Medulla oblongata (tissue), 1 donor: Measurements from ENCODE around the gene SPG7.

Experiments
- DNase-seq: peaks from one replicate; pipeline ENCODE4 v3.0.0-alpha.2; 2015; ENCODE audit errors: extremely low spot score

The SPG7 gene

DNA sequence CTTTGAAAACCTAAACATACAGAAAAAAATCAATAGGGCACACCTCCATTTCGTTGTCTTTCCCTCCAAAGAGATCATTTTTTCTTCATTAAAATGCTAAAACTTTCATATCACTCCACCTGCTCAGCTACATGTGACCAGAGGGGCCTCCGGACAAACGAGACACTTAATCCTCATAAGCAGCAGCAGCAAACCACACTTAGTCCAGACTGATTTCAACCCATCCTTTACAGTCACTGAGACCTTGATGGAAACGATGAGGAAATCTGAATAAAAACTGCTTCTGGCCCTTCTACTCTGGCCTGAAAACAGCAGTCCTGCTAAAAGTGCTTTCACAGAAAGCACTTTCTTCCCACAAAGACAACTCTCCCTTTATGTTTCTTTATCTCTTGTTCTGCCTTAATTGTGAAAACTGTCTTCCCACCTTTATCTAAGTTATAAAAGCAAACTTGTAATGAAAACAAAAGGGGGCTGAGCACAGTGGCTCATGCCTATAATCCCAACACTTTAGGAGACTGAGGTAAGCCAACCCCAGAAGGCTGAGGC is 22.4 kb upstream of the SPG7 start:
- no peak for DNase-seq

DNA sequence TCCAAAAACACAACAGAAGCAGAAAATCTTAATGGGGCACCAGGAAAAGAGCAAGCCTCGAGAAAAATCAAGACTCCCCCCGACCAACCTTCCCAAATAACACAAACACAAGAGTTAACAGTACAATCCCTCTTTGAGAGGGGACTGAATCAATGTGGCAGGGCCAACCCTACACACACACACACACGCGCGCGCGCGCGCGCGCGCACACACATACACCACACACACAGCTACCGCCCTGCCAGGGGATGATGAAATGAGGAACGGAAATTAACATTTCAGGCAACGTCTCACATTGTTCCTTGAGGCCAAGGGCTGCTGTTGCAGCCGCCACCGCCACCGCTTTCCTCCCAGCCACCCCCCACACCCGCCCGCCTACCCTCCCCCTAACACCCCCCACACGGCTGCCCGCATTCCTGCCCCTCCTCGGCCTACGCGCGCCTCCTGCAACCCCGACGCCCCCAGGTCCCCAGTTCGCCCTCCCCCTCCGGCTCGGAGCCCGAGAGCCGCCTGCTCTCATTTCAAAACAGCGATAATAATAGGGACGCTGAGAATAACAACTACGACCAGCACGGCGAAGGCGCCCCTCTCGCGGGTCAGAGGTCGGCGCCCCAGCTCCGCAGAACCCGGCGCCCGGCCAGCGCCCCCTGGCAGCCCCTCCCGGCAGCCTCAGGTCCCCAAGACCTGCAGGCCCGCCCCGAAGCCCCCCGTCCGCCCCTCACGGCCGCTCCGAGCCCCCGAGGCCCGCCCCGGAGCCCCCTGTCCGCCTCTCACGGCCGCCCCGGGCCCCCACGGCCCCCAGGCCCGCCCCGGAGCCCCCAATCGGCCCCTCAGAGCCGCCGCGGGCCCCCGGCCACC is 18.9 kb upstream of the SPG7 start:
- DNase-seq, result peak; percentile 86

DNA sequence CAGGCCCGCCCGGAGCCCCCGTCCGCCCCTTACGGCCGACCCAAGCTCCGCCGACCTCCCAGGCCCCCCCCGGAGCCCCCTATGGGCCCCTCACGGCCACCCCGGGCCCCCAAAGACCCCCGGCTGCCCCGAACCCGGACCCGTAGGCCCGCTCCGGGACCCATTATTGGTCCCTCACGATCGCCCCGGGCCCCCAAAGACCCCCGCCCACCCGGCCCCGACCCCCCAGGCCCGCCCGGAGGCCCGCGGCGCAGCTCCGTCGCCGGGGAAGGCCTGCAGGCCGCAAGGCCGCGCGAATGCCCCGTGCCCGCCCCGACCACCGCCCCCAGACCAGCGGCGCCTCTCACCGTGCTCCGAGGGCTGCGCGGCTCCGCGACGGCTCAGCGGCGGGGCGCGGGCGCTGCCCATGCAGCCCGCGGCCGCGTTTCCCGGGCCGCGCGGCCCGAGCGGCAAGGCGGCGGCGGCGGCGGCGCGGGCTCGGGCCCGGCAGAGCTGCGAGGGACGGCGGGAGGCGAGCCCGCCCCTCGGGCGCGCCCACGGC is 18.2 kb upstream of the SPG7 start:
- no peak for DNase-seq

DNA sequence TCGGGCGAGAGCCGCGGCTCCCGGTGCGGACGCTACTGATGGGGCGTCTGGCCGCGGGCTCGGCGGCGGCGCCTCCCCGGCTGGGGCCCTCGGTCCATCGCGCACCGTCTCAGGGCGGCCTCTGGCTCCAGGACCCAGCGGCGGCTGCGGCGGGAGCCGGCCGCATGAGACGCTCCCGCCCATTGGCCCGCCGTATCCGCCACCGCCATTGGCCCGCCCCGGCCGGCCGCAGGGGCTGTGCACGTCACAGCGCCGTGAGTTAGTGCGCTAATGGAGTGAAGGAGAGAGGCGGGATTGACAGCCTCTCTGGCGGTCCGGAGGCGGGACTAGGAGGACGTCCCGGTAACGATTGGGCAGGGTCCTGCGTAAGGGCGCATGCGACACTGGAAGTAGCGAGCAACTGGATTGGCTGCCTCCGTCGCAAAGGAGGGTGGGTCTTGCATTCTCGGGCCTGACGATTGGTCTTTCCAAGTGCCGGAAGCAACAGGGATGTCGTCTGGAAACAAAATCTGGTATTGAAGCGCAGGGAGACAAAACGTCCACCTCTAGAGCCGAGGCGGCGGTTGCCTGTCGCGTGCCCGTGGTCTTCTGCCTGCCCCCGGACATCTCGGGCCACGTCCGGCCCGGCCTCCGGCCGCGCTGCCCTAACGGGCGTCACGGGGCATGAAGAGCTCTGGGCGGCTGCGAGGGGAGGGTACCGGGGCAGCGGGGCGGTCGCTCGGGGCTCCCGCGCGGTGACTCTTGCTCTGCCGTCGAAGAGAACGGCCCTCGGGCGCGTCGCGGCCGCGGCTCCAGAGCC is 17.6 kb upstream of the SPG7 start, which contains the start of gene ANKRD11:
Gene ANKRD11, minus strand, starts transcription at position 123 of the 799 bp plus-strand sequence. CDS start 173,542 bp downstream, outside the sequence.
- DNase-seq, result peak; percentile 100

DNA sequence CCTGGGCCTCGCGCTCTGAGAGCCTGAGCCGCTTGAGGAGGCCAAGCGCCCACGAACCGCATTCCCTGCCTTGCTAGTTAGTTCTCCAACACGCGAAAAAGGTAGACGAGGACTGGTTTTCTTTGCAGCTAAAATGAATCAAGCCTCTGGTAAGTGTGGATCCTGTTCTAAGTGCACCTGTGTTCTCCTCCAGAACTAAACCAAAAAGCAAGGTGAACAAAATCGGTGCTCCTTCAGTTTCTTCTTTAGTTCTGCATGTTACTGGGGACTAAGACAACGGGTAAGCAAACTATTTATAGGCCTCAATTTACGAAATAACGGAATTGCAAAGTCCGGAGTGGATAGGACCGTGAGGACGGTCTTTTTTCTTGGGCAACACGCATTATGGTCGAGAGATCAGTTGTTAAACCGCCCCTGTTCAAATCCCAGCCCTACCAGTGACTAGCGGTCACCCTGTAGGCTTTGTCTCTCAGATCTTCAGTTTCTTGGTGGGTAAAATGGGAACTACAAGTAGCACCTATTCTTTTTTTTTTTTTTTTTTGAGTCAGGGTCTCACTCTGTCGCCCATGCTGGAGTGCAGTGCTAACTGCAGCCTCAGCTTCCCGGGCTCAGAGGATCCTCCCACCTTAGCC is 16.8 kb upstream of the SPG7 start:
- peak; percentile 29 for DNase-seq

DNA sequence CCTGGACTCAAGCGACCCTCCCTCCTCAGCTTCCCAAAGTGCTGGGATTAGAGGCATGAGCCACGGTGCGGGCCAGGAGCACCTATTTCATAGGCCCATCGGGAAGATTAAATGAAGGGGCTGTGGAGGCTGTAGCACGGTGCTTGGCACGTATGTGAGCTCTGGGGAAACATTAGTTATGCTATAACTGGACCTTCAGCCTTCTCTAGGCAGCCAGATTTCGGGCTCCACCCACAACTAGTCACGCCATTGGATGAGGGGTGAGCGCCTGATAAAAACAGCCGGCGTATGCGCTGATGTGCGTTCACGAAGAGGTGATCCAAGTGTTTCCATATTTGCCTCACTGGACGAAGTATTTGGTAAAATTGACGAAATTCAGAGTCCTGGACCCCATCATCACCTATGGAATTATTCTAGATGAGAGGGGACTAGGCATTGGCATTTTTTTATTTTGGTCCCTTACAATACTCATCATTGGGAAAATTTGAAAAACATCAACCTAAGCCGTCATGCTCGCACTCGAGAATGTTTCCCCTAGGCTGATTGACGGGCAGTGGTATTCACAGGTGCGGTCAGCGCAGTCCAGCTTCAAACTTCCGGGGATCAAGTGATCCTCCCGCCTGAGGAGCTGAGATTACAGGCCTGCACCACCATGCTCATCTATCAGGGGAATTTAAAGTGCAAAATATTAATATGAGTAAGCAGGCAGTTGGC is 16.1 kb upstream of the SPG7 start:
- no peak for DNase-seq

DNA sequence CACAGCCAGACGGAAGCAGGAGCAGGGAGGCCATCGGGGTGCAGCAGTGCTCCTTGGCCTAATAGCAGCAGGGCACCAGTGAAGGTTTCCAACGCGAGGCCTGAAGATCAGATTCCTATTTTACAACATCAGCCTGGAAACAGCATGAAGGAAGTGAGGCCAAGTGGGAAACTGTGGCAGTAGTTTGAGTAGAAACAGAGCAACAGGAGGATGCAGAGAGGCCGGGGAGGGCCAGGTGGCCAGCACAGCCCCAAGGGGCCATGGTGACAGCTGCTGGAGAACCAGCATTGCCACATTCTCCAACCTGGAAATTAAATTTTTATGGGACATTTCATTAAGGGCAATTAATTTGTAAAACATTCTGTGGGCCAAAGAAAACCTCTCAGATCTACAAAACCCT is 14.4 kb upstream of the SPG7 start:
- DNase-seq, result no peak

DNA sequence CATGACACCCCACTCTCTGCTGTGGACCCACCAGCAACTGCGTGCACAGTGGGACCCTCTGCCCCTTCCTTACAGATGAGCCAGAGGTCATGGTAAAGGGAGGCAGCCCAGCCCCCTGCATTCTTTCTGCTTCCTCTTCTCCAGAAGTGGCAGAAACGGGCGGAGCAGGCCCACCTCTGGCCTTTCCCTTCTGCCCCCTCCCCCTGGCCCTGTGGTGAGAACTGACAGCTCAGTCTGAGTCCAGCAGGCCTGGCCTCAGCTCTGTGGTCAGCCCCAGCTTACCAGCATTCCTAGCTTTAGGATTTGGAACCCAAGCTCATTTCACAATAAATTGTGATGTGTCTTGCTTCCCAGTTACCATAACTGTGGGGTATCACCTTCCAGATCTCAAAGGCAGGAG is 13.1 kb upstream of the SPG7 start:
- DNase-seq, result no peak

DNA sequence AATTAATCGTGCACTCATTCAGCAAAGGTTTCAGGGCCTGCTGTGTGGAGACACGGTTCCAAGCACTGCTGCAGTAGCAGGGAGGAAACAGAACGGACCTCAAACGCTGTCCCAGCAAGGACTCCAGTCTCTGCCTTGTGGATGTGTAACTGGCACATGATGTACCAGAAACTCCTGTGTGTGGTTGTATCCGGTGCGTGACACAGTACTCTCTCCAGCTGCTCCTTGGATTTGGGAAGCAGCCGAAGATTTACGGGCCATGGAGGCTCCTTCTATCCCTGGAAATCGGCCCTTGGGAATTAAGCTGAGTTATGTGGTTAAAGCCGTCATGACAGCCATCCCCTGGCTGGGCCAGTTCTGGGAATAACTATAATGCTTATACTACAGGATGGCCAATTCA is 9.4 kb upstream of the SPG7 start:
- no peak for DNase-seq

DNA sequence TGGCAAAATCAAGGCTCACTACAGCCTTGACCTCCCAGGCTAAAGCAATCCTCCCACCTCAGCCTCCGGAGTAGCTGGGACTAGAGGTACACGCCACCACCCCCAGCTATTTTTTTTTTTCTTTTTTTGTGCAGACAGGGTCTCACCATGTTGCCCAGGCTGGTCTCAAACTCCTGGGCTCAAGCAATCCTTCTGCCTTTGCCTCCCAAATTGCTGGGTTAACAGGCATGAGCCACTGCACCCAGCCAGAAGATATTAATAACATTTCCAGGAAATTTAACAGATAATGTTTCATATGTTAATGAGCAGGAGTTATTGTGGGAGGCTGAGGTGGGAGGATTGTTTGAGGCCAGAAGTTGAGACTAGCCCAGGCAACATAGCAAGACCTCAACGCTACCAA is 8.4 kb upstream of the SPG7 start:
- no peak for DNase-seq

DNA sequence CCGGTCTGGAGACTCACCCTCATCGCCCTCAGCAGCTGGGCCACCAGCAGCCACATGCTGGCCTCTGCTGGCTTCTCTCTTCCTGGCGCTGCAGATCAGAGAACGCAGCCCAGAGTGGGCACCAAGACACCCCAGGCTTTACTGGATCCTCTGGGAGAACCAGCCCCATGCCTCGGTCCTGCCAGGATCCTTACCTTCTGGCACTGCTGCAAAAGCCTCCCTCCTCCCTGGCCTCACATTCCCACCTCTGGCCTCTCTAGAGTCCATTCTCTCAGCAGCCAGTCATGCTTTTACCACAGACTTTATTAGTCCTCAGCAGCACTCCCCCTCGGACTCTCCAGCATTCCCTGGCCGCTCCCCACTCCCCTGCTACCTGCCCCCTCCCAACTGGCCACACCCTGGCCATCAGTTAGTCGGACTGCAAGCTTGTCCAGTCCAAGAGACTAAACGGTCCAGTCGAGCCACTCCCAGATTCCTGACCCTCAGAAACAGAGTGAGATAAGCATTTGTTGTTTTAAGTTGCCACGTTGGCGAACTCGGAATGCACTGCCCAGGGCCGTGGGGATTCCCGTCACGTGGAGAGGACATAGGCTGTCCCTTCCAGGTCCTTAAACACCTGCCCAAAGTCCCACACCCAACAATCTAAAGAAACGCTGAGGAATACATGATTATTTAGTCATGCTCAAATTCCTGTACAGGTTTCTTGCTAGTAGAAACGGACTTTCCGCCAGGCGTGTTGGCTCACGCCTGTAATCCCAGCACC is 5.9 kb upstream of the SPG7 start:
- DNase-seq, result no peak

DNA sequence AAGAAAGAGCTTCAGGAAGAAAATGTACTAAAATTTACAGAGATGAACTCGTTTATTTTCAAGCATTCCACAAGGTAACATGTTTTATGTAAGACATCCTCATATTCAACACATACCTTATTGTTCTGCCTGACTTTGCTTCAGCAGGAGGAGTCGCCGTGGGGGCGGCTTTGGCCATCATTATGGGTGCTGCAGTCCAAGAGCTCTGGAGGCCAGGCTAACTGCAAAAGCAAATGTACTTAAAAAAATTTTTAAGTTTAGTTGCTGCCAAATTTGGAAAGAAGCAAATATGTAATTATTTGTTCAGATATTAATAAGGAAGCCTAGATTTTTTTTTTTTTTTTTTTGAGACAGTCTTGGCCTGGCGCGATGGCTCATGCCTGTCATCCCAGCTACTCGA is 4.1 kb upstream of the SPG7 start:
- DNase-seq, result no peak

DNA sequence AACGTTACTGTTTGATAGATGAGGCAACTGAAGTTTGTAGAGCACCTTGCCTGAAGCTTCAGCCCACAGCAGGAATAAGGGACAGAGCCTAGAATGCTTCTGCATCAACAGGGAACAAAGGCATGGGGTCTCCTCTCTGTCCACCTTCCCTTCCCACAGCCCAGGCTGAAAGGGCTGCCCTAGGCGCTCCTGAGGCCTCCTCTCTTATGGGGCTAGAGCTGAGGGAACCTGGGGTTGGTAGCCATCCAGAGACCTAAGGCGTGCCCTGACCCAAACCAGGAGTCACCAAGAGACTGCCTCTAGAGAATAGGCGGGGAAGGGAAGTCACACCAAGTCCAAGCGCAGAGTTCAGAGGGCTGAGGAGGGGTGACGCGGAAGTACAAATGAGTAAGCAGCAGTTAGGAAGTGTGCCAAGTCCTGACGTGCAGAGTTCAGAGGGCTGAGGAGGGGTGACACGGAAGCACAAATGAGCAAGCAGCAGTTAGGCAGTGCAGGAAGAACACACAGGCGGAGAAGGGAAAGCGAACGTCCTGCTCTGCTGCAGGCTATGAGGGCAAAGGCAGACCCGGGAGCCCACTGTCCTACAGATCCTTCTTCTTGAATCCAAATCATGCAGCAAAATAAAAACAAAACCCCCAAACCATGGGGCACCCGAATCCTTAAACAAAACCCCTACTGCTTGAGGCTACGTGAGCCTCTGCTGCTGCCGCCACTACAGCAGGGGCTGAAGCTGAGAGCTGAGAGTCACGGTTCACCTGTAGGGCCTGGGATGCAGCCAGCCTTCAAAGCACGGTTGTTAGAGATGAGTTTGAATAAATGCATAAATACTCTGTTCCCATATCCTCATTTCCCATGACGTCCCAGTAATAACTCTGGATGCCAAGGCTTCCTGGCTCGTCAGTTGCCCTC is 2.7 kb upstream of the SPG7 start:
- peak; percentile 89 for DNase-seq

DNA sequence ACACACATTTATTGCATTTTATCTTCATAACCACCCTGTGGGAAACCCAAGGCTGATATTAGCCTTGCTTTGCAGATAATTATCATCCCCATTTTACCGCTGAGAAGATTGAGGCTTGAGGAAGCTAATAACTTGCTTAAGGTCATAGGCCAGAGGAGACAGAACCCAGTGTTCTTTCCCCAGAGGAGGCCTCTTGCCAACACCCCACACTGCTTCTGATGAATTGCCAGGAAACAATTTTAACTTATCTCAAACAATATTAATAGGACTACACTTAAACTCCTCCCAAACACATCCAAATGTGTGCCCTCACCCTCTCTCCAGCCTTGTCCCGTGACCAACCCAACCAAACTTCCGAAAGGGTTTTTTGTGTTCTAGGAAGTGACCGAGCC is 2.1 kb upstream of the SPG7 start:
- DNase-seq, result no peak

DNA sequence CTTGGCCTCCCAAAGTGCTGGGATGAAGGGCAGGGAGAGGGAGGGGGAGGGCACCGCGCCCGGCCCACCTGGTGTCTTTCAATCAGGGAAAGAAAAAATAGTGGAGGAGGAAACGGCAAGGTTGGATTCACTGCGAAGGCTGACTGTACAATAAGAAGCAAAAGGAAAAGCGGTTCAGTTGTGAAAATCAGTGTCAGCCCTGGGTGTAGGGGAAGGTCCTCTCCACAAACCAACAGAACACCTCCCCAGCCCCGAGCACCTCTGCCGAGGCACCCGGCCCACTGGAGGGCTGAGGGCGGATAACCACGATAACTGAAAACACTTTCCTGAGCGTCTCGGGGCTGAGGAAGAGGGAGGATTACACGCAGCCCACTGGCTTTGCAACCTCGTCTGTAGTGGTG is 1.4 kb upstream of the SPG7 start:
- DNase-seq, result no peak

DNA sequence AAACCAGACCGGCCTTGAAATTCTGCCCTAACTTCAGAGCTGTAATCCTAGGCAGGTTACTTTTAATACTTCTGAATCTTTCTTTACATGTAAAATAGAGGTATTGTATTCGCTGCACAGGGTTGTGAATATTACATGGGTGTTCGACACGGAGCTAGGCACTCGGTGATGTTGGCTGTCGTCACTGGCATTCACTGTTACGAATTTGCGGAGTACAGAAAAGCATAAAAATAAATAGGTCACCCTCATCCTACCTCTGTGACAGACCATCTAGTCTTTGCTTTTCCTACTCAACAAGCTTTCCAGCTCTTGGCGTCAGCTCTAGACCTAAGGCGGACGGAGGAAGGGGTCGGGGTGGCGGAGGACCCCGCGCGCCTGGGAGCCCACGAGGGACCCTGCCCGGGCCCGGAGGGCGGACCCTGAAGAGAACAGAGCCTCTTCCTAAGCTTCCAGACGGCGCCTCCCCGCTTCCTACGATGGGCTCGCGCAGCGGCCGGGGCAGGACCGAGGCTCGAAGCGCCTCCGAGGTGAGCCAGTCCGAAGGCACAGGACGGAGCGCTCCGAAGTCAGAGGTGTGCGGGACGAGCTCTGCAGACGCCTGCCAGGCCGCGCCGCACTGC is 879 bp upstream of the SPG7 start:
- no peak for DNase-seq

DNA sequence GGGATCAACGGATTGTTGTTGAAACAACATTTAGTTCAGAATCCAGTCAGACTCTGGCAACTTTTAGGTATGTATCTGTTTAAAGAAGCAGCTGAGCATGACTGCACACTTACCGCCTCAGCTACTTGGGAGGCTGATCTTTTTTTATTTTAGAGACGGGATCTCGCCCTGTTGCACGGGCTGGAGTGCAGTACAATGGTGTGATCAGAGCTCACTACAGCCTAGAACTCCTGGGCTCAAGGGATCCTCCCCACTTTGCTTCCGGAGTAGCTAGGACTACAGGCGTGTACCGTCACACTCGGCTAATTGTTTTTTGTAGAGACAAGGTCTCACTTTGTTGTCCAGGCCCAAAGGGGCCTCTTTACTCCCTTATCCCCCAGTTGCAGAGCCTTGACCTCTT is 2.3 kb downstream of the SPG7 start:
- no peak for DNase-seq

DNA sequence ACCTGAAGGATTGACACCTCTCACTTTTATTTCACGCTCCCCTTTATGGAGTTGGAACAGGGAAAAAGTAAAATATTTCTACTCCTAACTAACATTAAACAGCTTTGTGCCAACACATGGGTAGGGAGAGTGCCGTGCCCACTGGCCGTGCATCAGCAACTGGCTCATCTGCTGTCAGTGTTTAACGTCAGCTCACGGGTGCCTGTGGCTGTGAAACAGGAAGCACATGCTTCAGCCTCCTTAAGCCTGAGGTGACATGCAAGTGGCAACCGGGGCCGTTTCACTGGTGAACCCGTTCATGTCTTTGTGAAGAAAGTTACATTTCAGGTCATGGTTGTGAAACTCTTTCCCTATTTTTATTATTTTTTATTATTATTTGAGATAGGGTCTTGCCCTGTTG is 3.2 kb downstream of the SPG7 start:
- DNase-seq, result no peak

DNA sequence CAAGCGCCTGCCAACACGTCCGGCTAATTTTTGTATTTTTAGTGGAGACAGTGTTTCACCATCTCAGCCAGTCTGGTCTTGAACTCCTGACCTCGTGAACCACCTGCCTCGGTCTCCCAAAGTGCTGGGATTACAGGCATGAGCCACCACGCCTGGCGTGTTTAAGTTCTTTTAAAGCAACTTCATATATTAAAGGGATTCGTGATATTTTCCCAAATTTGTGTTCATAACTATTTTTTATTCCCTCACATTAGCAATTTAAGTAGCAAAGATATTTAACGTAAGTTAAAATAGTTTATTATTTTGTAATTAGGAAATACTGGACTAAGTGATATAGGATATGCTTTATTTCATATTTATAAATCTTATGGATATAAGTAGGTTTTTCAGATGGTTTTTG is 4.2 kb downstream of the SPG7 start:
- DNase-seq, result no peak
